HG03196 (cell line): ENCODE measurements around the gene IER3.

Source experiments
- ATAC-seq: cut with Tn5 transposase; IDR thresholded peaks from one replicate; pipeline ENCODE4 v1.9.1; 2021; ENCODE audit not compliant: unreplicated experiment

IER3 gene

GRCh38 chr6:30744054-30744805 lies at the start of gene IER3:
TSS of gene IER3 (minus strand) at chr6:30744547. CDS start at chr6:30744518, 29 bp downstream.
- ATAC-seq, result no peak

GRCh38 chr6:30793521-30794194 lies 49.3 kb upstream of the IER3 start:
- peak; percentile 54 for ATAC-seq

DNA sequence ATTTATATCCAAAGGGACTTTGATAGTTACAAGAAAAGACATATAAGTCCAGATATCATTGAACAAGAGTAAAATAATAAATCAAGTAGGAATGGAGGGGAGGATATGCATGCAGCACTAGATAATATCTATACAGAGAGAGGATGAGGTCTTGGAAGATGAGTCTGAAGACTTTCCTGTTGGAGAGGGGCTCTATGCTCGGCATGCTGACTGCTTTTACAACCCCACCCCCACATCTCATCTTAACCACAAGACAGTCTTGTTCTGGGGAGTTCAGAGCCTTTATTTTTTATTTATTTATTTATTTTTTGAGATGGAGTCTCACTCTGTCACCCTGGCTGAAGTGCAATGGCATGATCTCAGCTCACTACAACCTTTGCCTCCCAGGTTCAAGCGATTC lies 48.4 kb upstream of the IER3 start:
- no peak for ATAC-seq

DNA sequence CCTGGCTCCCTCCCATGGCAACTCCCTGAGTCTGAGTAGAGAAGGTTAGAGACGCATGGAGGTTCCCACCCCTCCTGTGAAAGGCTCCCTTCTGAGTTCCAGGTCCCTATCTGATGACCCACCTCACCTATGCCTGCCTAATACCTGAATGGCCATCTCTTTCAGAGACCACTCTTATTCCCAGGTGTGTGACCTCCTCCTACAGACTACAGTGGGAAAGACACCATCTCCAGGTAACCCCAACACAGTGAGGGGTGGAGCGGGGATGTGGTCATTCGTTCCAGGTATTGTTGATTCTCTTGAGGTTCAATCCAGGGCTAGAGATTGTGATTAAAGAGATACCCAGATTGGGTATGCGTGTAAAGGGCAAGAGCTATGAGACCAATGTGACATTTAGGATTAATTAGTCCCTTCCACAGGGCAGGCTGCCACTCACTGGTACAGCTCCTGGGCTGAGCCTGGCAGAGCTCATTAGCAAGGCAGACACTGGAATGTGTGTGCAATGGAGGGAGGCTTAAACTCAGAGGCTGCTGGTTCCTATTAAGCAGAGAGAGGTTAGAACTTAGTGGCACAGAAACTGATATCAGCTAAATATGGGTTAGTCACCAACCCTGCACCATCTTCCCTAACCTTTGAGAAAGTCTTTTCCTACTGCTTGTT lies 46.5 kb upstream of the IER3 start:
- ATAC-seq, result no peak

- no peak for ATAC-seq
Measured at GRCh38 chr6:30789606-30790005, 45.3 kb upstream of the IER3 start.

GRCh38 chr6:30787954-30788353 lies 43.6 kb upstream of the IER3 start:
- no peak for ATAC-seq

- no peak for ATAC-seq
Measured at GRCh38 chr6:30782425-30783014, 38.2 kb upstream of the IER3 start.

- no peak for ATAC-seq
Measured at GRCh38 chr6:30781743-30782424, 37.5 kb upstream of the IER3 start.

DNA sequence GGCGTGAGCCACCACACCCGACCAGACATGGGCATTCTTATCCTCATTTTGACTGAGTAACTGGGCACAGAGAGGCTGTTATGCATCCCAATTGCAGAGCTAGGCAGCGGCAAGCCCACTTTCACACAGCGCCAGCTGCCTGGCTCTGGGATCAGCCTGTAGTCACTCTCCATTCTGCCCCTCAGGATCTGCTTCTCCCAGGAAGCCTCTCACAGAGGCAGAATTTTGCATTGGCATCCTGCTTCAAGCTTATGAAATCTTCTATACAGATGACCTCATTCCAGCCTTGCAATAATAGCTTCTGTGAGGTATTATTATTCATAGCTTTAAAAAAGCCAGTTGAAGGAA lies 37.0 kb upstream of the IER3 start:
- no peak for ATAC-seq

DNA sequence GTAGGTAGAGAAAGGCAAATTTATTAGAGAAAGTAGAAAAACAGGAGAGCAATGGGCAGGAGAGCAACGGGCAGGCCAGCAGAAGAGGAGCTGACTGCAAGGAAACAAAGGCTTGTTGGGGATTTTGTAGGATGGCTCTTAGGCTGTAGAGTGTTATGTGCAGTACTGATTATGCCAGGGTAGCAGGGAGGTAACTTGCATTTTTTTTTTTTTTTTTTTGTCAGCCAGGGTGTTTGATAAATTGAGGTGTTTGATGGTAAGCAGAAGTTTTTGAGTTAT lies 36.2 kb upstream of the IER3 start:
- ATAC-seq, result no peak

DNA sequence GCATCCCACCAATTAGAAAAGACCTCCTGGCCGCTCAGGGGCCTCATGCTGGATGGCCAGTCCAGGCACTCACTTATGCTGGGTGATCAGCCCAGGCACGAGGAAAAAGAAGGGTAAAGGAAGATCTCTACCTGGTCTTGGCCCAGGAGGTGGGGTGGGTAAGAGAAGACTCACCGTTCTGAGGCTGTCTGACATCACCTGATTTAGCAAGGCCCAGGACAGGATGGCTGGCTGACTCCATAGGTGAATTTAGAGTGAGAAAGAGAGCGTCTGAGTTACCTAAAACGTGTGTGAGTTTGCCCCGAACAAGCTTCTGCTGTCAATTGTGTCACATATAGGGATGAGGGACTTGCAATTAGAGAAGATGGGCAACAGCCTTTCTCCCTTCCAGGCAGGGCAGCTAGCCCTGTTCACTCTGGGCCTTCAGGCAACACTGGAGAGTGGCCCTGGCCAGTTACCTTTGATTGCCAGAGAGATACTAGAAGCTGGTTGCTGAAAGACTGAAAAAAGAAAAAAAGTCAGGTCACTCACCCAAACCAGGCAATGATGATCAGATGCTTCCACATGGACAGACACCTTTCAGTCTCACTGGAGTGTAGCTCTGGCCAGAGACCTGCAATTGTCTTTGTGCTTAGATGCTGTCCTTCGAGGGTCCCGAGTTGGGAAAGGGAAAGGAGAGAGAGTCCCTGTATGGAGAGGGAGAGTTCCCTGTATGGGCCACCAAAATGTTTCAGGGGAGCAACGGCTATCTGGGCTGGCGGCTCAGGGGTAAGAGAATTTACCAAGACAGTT lies 35.7 kb upstream of the IER3 start:
- no peak for ATAC-seq

GRCh38 chr6:30778001-30778635 lies 33.8 kb upstream of the IER3 start:
- no peak for ATAC-seq

DNA sequence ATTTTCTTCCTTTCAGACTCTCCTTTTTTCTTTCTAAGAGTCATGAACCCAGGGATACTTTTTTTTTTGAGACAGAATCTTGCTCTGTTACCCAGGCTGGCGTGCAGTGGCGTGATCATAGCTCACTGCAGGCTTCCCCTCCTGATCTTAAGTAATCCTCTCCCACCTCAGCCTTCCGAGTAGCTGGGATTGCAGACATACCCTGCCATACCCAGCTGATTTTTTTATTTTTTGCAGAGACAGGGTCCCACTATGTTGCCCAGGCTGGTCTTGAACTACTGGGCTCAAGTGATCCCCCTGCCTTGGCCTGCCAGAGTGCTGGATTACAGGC lies 32.8 kb upstream of the IER3 start:
- ATAC-seq, result no peak

- no peak for ATAC-seq
Measured at GRCh38 chr6:30776390-30777154, 32.2 kb upstream of the IER3 start.

GRCh38 chr6:30775104-30775503 lies 30.8 kb upstream of the IER3 start:
- ATAC-seq, result no peak

DNA sequence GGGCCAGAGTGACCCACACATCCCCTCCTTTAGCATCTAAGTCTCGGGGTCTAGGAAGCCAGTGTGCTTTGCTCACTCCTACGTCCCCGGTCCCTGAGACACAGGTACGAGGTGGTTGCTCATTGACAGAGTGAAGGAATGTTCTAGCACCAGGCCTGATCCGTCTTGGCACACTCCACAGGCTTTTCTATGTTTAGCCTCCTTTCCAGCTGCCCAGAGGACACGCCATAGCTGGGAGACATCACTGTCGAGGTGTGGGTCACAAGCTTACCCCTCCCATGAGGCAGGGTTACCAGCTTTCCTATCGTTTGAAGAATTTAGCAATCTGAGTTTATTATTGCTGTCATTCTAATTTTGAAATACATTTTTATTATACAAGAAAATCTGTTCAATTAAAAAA lies 30.4 kb upstream of the IER3 start:
- no peak for ATAC-seq

- ATAC-seq, result no peak
Measured at GRCh38 chr6:30770592-30770991, 26.2 kb upstream of the IER3 start.

GRCh38 chr6:30769853-30770524 lies 25.6 kb upstream of the IER3 start:
- ATAC-seq, result no peak
